ENCODE data around the gene FBXL12.
"Not testable (repeated sequence)": the region's sequence is repeated elsewhere in the genome, so short reads cannot be mapped to it uniquely, and the experiment has no call there.

FBXL12 gene

DNA sequence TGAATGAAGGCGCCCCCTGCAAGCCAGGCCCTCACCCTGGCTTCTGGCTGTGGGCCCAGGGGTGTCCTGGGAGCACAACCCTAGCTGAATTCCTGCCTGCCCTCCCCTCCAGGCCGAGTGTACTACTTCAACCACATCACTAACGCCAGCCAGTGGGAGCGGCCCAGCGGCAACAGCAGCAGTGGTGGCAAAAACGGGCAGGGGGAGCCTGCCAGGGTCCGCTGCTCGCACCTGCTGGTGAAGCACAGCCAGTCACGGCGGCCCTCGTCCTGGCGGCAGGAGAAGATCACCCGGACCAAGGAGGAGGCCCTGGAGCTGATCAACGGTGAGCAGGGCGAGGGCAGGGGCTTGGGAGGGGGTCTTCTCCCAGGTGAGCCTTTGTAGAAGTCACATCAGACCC lies 19.4 kb upstream of the FBXL12 start:
- no peak for DNase-seq (ENCODE audit: low read depth)

DNA sequence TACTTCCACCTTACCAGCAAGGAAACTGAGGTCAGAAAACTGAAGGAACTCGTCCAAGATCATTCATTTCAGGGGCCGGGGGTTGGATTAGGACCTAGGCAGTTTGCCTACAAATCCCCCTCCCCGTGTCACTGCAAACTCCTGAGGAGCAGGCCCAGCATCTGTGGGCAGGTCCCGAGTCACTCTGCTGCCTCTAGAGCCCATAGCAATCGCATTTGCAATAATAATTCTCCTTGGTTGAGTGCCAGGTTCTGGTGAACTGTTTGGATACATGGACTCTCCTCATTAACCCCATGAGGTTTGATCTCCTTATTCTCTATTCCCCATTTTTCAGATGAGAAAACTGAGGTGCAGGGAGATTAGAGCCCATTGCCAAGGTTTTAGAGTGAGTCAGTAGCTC lies 17.1 kb upstream of the FBXL12 start:
- peak; percentile 67 for DNase-seq (ENCODE audit: low read depth)

DNA sequence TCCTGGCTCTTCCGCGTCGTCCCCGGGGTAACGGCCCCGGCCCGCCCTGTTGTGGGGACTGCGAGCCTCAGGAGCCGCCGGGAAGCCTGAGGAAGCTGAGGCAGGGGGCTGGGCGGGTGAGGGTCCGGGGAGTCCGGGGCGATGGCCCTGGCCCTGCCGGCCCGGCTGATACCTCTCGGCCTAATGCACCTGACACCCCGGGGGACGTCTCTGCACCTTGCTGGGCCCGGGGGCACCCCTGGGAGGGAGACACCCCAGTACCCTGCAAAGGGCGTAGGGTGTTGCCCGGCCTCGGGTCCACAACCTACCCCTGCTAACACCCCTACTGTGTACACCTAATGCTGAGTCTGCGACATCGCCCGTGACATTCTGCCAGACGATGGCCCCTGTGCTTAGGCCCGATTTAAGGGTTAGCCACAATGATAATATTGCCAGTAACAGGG lies 16.6 kb upstream of the FBXL12 start:
- no peak for DNase-seq (ENCODE audit: low read depth)

DNA sequence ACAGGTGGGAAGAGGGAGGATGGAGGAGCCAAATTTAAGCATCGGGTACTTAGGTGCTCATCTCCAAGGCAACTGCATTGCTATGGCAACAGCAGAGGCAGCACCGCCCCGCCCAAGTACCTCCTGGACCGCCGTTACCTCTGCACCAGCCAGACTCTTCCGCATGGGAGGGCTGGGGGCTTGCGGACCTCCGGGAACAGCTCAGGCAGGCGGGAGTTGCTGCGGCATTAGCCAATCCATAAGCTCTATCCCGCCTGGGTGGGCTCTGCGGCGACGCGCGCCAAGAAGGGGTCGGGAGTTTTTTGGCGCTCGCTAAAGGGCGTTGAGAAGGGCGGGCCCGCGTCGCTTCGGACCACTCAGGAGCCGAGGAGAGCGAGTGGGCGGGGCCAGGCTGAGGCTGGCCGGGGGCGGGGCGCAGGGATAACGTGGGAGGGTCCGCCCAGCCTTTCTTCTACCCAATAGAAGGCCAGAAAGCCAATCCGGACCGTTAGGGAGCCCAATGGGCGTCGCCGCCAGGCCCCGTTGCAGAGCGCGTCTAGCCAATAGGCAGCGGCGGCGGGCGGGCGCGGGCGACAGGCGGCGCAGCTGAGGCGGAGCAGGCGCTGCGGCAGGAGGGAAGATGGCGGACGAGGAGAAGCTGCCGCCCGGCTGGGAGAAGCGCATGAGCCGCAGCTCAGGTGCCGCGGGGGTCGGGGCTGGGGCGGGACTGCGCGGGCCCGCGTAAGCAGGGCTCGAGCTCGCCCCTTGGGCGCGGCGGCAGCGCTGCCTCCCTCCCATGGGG lies 16.0 kb upstream of the FBXL12 start, which contains the start of gene PIN1:
Gene PIN1 (plus strand): TSS at position 593 of the 781 bp plus-strand sequence. CDS start 27 bp downstream, at position 620.
- peak; percentile 99 for DNase-seq (ENCODE audit: low read depth)

DNA sequence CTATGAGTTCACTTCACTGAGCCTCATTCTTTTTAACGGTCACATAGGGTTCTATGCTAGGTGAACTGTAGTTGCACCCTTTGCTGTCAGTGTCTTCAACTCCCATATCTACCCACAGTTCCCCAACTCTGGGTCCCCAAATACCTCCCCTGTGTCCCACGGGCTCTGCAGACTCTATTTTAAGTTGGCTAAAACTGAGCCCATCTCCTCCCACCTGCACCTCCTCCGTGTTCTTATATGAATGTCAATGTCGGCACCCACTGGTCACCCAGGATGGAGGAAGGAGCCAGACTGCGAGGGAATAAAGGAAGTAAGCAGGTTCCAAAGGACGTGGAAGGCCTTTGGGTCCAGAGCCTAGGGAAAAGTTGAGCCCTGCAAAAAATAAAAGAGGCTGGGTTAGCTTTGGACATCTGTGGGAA lies 15.4 kb upstream of the FBXL12 start:
- no peak for DNase-seq (ENCODE audit: low read depth)

DNA sequence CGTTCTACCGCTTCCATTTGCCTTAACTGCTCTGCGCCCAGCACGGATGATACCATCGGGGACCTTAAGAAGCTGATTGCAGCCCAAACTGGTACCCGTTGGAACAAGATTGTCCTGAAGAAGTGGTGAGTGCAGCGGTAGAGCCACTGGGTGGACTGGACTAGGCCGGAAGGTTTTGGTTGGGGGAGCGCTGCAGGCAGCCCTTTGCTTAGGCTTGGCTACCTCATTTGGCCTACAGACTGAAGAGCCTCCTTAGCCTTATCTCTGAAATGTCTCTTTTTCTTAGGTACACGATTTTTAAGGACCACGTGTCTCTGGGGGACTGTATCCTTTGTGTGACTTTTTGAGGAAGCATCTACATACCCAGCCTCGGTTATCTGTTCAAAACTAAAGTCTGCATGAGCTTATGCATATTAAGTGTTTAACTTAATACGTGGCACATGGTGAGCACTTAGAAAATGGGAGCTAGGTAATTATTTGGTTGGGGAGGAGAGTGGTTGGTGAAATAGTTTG lies 9.7 kb upstream of the FBXL12 start:
- no peak for DNase-seq (ENCODE audit: low read depth)

DNA sequence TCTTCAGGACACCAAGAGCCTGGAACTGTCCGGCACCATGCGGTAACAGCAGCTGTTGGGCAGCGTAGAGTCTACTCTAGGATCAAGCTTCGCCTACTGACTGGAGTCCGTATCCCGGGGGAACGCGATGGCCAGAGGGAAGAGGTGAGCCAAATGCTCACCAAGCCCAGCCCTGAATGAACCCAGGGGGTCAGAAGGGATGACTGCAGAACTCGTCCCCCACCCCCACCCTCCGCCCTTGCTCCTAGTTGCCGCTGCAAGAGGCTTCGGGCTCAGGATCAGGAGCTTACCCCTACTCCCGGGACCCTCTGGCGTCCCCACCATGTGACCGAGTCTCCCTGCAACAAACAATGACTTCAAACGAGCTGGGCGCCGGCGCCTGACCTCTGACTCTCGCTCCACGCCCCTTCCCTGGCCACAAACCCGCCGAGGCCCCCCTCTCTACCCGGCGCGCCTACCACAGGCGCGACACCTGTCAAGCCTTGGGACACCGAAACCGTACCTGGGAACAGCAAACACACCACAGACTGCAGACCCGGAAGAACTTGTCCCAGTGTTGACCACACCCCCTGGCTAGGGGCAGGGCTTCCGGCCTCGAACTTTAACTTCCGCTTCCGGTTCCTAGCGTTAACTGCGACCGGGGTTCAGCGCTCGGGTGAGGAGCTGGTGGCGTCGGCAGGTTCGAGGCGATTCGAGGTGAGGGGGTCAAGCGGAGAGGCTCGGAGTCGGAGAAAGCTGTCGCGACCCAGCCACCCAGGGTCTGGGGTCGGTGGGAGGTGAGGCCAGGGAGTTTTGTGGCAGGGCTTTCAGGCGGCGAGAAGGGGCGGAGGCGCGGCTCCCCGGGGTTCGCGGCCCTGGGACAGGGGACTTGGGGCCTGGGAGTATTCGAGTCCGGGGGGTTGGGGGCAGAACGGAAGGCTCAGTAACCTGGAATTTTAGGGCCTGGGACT lies 8.7 kb upstream of the FBXL12 start, which contains the start of gene UBL5:
Gene UBL5 (plus strand): TSS at position 630 of the 950 bp plus-strand sequence. CDS start 420 bp downstream, outside the sequence.
- DNase-seq (ENCODE audit: low read depth): peak; percentile 90

DNA sequence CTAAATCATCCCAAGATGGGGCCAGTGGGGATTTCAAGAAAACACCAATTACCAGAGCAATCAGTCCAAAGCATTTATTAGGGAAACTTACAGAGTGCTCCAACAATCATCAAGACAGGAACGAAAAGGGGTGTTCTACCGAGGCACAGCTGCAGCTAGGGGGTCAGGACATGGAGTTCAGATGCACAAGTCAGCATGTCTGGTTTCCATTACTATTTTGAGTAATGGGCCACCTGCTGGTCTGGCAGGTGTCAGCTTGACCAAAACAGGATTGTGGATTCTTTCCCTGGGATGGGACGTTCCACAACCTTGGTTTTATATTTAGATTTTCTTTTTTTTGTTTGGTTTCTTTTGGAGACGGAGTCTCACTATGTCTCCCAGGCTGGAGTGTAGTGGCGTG lies 4.9 kb upstream of the FBXL12 start:
- no peak for DNase-seq (ENCODE audit: low read depth)

DNA sequence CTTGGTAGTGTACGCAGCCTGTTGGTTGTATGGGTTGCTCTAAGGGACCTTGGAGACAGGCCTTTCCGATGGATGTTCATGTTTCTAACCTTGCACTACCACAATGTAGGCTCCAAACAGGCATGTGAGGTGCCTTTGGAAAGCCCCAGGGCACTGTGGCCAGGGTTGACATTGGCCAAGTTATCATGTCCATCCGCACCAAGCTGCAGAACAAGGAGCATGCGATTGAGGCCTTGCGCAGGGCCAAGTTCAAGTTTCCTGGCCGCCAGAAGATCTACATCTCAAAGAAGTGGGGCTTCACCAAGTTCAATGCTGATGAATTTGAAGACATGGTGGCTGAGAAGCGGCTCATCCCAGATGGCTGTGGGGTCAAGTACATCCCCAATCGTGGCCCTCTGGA lies 1.2 kb upstream of the FBXL12 start:
- not testable (repeated sequence) for DNase-seq (ENCODE audit: low read depth)

DNA sequence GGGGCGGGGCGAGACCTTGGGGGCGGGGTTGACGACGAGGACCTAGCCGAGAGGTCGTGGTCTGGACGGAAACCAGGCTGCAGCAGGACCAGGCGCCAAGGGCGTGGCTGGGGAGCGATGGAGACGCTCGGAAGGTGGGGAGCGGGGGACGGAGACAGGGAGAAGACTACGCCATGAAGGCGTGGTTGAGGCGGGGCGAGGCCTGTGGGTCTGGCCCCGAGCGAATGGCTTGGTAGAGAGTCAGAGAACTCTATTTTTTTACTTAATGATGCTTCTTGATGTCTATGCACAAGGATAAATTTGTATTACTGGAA lies 674 bp upstream of the FBXL12 start:
- no peak for DNase-seq (ENCODE audit: low read depth)

DNA sequence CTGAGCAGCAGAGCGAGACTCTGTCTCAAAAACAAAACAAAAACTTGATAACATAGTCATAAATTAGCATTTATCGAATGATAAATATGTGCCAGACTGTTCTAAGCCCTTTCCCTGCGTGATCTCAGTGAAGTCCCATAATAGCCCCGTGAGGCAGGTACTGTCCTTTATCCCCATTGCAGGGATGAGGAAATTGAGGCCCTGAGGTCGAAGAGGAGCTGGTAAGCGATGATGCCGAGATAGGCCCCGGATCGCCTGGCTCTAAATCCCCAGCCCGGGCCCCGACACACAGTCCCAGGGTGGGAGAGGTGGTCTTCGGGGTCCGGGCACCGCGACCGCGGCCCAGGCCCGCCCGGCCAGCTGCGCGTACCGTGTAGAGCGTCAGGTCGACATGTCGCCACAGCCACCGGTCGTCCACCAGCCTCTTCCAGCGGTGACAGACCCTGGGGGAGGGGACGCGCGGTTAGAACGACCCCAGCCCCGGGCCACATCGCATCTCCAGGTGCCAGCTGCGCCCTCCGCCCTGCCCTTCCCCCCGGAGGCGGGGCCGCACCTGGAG lies 625 bp downstream of the FBXL12 start:
- DNase-seq (ENCODE audit: low read depth): no peak

DNA sequence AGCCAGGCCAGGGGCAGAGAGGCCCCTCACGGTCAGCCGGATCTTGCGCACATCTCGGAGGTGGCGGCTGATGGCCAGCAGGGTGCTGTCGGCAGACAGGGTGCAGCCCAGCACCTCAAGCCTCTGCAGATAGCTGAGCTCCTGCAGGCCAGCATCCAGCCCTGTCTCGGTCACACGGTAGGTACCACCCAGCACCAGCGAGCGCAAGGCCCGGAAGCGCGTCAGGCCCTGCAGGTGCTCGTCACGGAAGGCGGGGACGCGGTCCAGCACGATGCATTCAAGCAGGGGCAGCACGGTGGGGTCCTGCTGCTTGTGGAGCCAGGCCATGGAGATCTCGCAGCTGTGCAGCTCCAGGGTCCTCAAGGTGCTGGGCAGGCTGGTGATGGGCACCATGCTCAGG lies 7.7 kb downstream of the FBXL12 start:
- DNase-seq (ENCODE audit: low read depth): no peak

DNA sequence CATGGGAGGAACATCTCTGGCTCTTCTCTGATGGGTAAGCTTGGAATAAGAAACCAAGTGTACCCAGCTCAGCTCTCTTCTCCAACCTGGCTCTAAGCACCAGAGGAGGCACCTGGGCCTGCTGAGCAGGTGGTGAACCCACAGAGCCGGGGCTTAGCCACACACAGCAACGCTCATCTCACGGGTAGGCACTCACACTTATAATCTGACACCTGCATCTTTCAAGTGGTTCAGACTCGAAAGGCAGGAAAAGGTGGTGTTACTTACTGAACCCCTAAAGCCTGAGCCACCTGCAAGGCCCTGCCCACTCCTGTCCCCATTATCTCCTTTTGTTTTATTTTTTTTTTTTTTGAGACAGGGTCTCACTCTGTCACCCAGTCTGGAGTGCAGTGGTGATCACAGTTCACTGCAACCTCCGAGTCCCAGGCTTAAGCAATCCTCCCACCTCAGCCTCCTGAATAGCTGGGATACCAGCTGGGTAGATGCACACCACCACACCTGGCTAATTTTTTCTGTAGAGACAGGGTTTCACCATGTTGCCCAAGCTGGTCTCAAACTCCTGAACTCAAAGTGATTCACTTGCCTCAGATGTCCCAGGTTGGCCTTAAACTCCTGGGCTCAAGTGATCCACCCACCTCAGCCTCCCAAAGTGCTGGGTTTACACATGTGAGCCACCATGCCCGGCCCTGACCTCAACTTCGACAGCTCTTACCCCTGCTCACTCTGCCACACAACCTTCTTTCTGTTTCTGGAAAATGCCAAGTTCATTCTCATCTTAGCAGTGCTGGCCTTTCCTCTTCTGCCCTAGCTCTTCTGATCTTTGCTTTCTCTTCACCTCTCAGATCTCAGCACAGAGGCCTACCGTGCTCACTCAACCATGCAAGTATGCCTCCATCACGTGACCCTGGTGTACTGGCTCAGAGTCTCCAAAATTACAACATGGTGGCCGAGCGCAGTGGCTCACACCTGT lies 9.7 kb downstream of the FBXL12 start:
- no peak for DNase-seq (ENCODE audit: low read depth)

DNA sequence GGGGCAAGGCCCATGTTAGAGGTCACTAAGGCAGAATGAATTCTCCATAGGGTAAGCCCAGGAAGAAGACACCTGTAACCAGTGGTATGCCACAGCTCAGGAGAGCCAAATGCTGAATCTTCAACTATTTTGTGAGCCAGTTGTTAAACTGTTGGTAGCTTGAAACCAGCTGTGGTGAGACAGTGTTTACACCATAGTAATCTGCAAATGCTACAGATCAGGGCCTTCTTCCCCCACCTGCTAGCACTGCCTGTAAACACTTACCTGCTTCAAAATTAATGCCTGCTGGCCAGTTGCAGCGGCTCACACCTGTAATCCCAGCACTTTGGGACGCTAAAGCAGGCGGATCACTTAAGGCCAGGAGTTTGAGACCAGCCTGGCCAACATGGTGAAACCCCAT lies 12.1 kb downstream of the FBXL12 start:
- DNase-seq (ENCODE audit: low read depth): no peak

DNA sequence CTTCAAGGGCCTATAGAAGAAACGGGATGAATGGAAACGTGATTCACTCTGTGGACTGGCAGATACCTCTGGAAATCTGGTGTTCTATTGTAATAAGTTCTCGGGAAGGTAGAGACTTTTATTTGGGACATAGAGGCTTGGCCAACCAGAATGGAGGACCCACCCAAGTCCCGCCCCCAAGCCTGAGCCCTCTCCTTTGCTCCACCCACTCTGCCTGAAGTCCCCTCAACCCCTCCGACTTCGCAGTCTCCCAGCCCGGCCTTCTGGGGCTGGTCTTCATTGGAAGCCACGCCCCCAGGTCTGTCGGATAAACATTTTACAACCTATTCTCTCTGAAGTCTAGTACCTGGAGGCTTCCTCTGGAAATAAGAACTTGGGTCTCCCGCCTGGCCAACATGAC lies 16.9 kb downstream of the FBXL12 start:
- no peak for DNase-seq (ENCODE audit: low read depth)

DNA sequence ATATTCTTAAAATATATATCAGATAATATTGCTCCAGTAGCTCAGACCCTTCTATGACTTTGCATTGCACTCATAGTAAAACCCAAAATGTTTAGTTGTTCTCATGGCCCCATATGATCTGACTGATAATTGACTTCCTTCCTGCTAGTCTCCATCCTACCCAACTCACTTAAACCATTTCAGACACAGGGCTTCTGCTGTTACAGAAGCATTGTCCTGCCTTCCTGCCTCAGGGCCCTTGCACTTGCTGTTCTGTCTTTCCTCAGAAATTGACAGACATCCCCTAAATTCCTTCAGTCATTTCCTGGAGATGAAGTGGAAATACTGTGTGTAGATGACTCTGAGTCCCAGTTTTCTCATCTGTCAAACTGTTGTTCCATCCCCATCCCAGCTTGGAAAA lies 19.7 kb downstream of the FBXL12 start:
- no peak for DNase-seq (ENCODE audit: low read depth)

DNA sequence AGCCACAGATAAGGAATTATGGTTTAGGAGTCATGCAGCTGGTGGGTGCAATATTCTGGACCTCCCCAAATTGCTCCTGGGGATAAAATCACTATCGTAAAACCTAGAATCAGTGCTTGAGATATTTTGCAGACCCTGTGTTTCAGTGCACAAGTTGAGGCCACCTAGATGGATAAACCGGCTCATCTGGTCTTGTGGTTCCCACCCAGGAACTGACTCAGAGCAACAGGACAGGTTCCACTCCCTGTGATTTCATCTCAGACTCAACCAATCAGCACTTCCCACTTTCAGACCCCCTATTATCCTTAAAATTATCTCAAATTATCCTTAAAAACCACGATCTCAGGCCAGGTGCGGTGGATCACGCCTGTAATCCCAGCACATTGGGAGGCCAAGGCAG lies 21.0 kb downstream of the FBXL12 start:
- no peak for DNase-seq (ENCODE audit: low read depth)

DNA sequence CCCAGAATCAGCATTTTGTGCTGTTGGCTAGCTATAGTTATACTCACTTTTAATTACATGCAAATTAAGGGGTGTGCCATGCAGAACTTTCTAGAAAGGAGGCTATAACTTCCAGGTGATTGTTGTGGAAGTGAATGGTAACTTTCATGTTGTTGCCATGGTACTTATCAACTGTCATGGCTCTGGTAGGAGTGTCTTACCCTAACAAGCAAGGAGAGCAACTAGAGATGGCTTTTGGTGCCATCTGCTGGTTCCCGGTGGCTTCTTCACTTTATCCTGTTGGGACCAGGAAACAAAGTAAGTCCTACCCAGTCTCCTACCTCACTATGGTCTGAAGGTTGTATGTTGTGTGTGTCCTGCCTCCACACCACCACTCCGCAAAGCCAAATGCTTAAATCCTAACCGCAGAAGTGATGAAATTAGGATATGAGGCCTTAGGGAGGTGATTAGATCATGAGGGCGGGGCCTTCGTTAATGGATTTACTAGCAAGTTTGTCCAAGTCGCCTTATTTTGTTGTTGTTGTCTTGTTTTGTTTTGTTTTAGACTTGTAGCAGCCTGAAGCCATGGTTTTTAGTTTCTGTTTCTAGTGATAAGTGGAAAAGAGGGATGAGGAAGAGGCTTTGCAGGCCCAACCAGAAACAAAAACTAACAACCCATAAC lies 22.6 kb downstream of the FBXL12 start:
- DNase-seq (ENCODE audit: low read depth): peak; percentile 89

DNA sequence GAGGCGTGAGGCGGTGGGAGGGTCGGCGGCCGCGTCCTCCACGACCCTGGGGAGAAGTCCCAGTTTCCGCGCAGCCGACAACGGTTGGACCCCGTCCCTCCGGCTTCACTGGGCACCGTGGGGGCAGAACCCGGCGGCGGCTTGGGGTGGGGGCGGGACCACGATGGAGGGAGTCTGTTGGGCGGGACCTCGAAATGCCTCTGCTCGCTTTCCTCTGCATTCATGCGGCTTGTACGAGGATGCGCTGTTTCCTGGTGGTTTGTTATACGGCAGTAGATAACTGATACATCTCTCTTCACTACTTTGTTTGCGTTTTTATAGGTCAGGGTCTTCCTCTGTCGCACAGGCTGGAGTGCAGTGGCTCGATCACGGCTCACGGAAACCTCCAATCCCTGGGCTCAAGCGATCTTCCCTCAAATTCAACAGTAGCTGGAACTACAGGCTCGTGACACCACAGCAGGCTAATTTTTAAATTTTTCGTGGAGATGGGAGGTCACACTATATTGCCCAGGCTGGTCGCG lies 25.7 kb downstream of the FBXL12 start:
- peak; percentile 54 for DNase-seq (ENCODE audit: low read depth)
